ENCODE results near the gene B4GALT4.
"Not testable (repeated sequence)": the region's sequence is repeated elsewhere in the genome, so short reads cannot be mapped to it uniquely, and the experiment has no call there.

Gene B4GALT4

GRCh38 chr3:119170821-119171220, 69.9 kb downstream of the B4GALT4 start:
- no peak for DNase-seq
- no peak overlapping the region for H3K4me3 Mint-ChIP-seq
- no peaks in the 10 kb centered on the region for H3K4me1 Mint-ChIP-seq
- CTCF ChIA-PET = no interaction called here
- no peaks in the 10 kb centered on the region for H3K36me3 Mint-ChIP-seq
- H3K9me3 Mint-ChIP-seq = no peaks in the 10 kb centered on the region
- H3K27ac Mint-ChIP-seq = no peak overlapping the region
- H3K27me3 Mint-ChIP-seq = peaks cover 10% of the 10 kb centered on the region

- H3K4me1 Mint-ChIP-seq, CTCF ChIA-PET: not testable (repeated sequence)
Measured at GRCh38 chr3:119164745-119165144, 75.9 kb downstream of the B4GALT4 start.

More at GRCh38 chr3:119164745-119165144, 75.9 kb downstream of the B4GALT4 start:
- not testable (repeated sequence) for H3K36me3 Mint-ChIP-seq, H3K27me3 Mint-ChIP-seq, H3K4me3 Mint-ChIP-seq, H3K27ac Mint-ChIP-seq, DNase-seq, H3K9me3 Mint-ChIP-seq
